WTC11 (cell line): ENCODE results near the gene TSC22D4. TPM values are rescaled to one million over a fixed set of nuclear protein-coding genes. Genes with fewer than 3 reads are reported as not detected.

Experiments used
- ATAC-seq: fragments of 200-7000 bp; cut with Tn5 transposase; 2 replicates; pipeline ENCODE4 v1.10.0; 2021; ENCODE audit warnings: mild to moderate bottlenecking, moderate library complexity
- CTCF ChIA-PET: fragments of 300-600 bp; sonication (Branson Sonifier 250); formaldehyde crosslinking; loops from one replicate; lab custom pipeline; 2021; ENCODE audit warnings: antibody characterized with exemption; lab: Charles Lee
- POLR2A ChIA-PET: fragments of 350-600 bp; sonication (Branson Sonifier 250); formaldehyde crosslinking; loops from one replicate; lab custom pipeline; 2021; ENCODE audit warnings: antibody characterized with exemption; lab: Charles Lee
- DNase-seq: peaks from one replicate; pipeline ENCODE4 v3.0.0; 2021; ENCODE audit warnings: low spot score
- H3K27ac Mint-ChIP-seq: 2 replicates; pipeline ENCODE4 v1.8.0; 2021; ENCODE audit warnings: mixed read lengths
- H3K27me3 Mint-ChIP-seq: 2 replicates; pipeline ENCODE4 v1.8.0; 2021; ENCODE audit warnings: low read depth, mild to moderate bottlenecking, moderate library complexity, mixed read lengths
- H3K36me3 Mint-ChIP-seq: 2 replicates; pipeline ENCODE4 v1.8.0; 2021; ENCODE audit warnings: mixed read lengths
- H3K4me1 Mint-ChIP-seq: 2 replicates; pipeline ENCODE4 v1.8.0; 2022; ENCODE audit warnings: mixed read lengths
- H3K4me3 Mint-ChIP-seq: 2 replicates; pipeline ENCODE4 v1.8.0; 2021; ENCODE audit warnings: mild to moderate bottlenecking, moderate library complexity, mixed read lengths
- H3K9me3 Mint-ChIP-seq: 2 replicates; pipeline ENCODE4 v1.8.0; 2021; ENCODE audit warnings: mixed read lengths
- CREB1 ChIP-seq: sonication (generic); formaldehyde crosslinking; IDR thresholded peaks from 2 replicates; pipeline ENCODE4 v1.8.0; 2023; ENCODE audit warnings: mild to moderate bottlenecking, missing genetic modification reagents
- ELF4 ChIP-seq: sonication (generic); formaldehyde crosslinking; IDR thresholded peaks from 2 replicates; pipeline ENCODE4 v1.8.1; 2022; ENCODE audit warnings: low read depth, mild to moderate bottlenecking, moderate library complexity, missing genetic modification reagents
- ESRRA ChIP-seq: sonication (generic); formaldehyde crosslinking; IDR thresholded peaks from 2 replicates; pipeline ENCODE4 v1.8.1; 2022; ENCODE audit warnings: mild to moderate bottlenecking, missing genetic modification reagents, borderline replicate concordance
- FOXJ3 ChIP-seq: sonication (generic); formaldehyde crosslinking; IDR thresholded peaks from 2 replicates; pipeline ENCODE4 v1.9.0; 2021; ENCODE audit warnings: missing genetic modification reagents, mild to moderate bottlenecking, borderline replicate concordance
- GRHL2 ChIP-seq: fragments of 250-450 bp; sonication (Bioruptor Pico); IDR thresholded peaks from 2 replicates; pipeline ENCODE4 v1.8.0; 2022; ENCODE audit warnings: mild to moderate bottlenecking, moderate library complexity; ENCODE audit not compliant: insufficient replicate concordance, severe bottlenecking
- GTF2I ChIP-seq: fragments of 250-450 bp; sonication (Bioruptor Pico); conservative IDR thresholded peaks from 2 replicates; pipeline ENCODE4 v1.4.0; 2021; ENCODE audit warnings: mild to moderate bottlenecking
- IRF2 ChIP-seq: sonication (generic); formaldehyde crosslinking; IDR thresholded peaks from 2 replicates; pipeline ENCODE4 v1.8.0; 2022; ENCODE audit warnings: low read depth, missing genetic modification reagents, borderline replicate concordance
- NFATC4 ChIP-seq: fragments of 250-450 bp; sonication (Bioruptor Pico); IDR thresholded peaks from 2 replicates; pipeline ENCODE4 v1.9.0; 2021; ENCODE audit warnings: mild to moderate bottlenecking
- NR3C1 ChIP-seq: sonication (generic); formaldehyde crosslinking; conservative IDR thresholded peaks from 2 replicates; pipeline ENCODE4 v1.8.1; 2023; ENCODE audit warnings: low read depth, mild to moderate bottlenecking, missing genetic modification reagents
- TCF7 ChIP-seq: sonication (generic); formaldehyde crosslinking; IDR thresholded peaks from 2 replicates; pipeline ENCODE4 v1.8.0; 2022; ENCODE audit warnings: mild to moderate bottlenecking, low read depth, missing genetic modification reagents, moderate library complexity
- TP53 ChIP-seq: sonication (generic); formaldehyde crosslinking; IDR thresholded peaks from 2 replicates; pipeline ENCODE4 v1.8.1; 2023; ENCODE audit warnings: mild to moderate bottlenecking, missing genetic modification reagents
- ZNF121 ChIP-seq: sonication (generic); formaldehyde crosslinking; IDR thresholded peaks from 2 replicates; pipeline ENCODE4 v1.8.0; 2023; ENCODE audit warnings: missing genetic modification reagents
- ZNF232 ChIP-seq: sonication (generic); formaldehyde crosslinking; IDR thresholded peaks from 2 replicates; pipeline ENCODE4 v1.8.0; 2022; ENCODE audit warnings: mild to moderate bottlenecking, missing genetic modification reagents
- total RNA-seq: library from RNA; stranded (reverse); gene quantifications from 3 replicates; pipeline ENCODE4 v1.2.3, GENCODE V29; 2021
- TF ChIP-seq, protein P1 (sequence below): sonication (generic); formaldehyde crosslinking; IDR thresholded peaks from 2 replicates; pipeline ENCODE4 v1.8.0; 2022; ENCODE audit warnings: mild to moderate bottlenecking, missing genetic modification reagents
- TF ChIP-seq, protein P2 (sequence below): sonication (generic); formaldehyde crosslinking; IDR thresholded peaks from 2 replicates; pipeline ENCODE4 v1.8.1; 2023; ENCODE audit warnings: mild to moderate bottlenecking, missing genetic modification reagents
- TF ChIP-seq, protein P3 (sequence below): fragments of 250-450 bp; sonication (Bioruptor Pico); conservative IDR thresholded peaks from 2 replicates; pipeline ENCODE4 v1.9.0; 2021; ENCODE audit warnings: mild to moderate bottlenecking
- TF ChIP-seq, protein P4 (sequence below): sonication (generic); formaldehyde crosslinking; IDR thresholded peaks from 2 replicates; pipeline ENCODE4 v1.8.1; 2022; ENCODE audit warnings: low read depth, mild to moderate bottlenecking, moderate library complexity, missing genetic modification reagents, borderline replicate concordance
- TF ChIP-seq, protein P5 (sequence below): sonication (generic); formaldehyde crosslinking; IDR thresholded peaks from 2 replicates; pipeline ENCODE4 v1.8.1; 2023; ENCODE audit warnings: mild to moderate bottlenecking, missing genetic modification reagents, moderate library complexity
- TF ChIP-seq, protein P6 (sequence below): sonication (generic); formaldehyde crosslinking; IDR thresholded peaks from 2 replicates; pipeline ENCODE4 v1.8.1; 2023; ENCODE audit warnings: mild to moderate bottlenecking, missing genetic modification reagents, moderate library complexity
- TF ChIP-seq, protein P7 (sequence below): fragments of 250-450 bp; sonication (Bioruptor Pico); IDR thresholded peaks from 2 replicates; pipeline ENCODE4 v1.8.0; 2021; ENCODE audit warnings: mild to moderate bottlenecking
- TF ChIP-seq, protein P8 (sequence below): fragments of 250-450 bp; sonication (Bioruptor Pico); IDR thresholded peaks from 2 replicates; pipeline ENCODE4 v1.9.0; 2021; ENCODE audit warnings: mild to moderate bottlenecking

Gene TSC22D4
- total RNA-seq, 1 experiment from 2014 or later, result 34.5 TPM

DNA sequence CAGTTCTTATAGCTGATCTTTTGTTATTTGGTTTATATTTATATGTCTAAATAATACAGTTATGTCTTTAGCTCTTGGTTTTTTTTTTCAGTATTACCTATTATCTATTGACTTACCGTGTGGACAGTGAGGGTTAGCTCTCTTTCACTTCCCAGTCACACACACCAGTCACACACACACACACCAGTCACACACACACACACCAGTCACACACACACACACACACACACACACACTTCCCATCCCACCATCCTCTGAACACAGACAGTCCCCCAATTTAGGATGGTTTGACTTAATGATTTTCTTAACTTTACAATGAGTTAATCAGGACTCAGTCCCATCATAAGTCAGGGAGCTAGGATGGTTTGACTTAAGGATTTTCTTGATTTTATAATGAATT is 41.1 kb upstream of the TSC22D4 start (continued):
- TF ChIP-seq TP53, result no peak
- TF ChIP-seq, protein P1, sequence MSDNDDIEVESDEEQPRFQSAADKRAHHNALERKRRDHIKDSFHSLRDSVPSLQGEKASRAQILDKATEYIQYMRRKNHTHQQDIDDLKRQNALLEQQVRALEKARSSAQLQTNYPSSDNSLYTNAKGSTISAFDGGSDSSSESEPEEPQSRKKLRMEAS (CRISPR knock-in tag), result no peak
- TF ChIP-seq FOXJ3 (CRISPR knock-in tag), result no peak
- no peak for TF ChIP-seq ZNF232 (CRISPR knock-in tag)
- TF ChIP-seq, protein P2, sequence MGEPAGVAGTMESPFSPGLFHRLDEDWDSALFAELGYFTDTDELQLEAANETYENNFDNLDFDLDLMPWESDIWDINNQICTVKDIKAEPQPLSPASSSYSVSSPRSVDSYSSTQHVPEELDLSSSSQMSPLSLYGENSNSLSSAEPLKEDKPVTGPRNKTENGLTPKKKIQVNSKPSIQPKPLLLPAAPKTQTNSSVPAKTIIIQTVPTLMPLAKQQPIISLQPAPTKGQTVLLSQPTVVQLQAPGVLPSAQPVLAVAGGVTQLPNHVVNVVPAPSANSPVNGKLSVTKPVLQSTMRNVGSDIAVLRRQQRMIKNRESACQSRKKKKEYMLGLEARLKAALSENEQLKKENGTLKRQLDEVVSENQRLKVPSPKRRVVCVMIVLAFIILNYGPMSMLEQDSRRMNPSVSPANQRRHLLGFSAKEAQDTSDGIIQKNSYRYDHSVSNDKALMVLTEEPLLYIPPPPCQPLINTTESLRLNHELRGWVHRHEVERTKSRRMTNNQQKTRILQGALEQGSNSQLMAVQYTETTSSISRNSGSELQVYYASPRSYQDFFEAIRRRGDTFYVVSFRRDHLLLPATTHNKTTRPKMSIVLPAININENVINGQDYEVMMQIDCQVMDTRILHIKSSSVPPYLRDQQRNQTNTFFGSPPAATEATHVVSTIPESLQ (CRISPR knock-in tag), result no peak

DNA sequence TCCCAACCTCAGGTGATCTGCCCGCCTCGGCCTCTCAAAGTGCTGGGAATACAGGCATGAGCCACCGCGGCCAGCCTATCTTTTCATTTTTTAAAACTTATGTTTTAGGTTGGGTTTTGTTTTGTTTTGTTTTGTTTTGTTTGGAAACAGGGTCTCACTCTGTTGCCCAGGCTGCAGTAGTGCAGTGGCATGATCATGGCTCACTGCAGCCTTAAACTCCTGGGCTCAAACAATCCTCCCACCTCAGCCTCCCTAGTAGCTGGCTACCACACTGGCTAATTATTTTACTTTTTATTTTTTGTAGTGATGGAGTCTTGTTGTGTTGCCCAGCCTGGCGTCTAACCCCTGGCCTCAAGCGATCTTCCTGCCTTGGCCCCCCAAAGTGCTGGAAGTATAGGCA is 40.6 kb upstream of the TSC22D4 start:
- Mint-ChIP-seq H3K36me3 (no peaks in the 10 kb centered on the region), H3K4me1 (0 out of 2 replicates have a peak, but pooled peaks cover 2% of the 10 kb centered on the region), H3K27me3 (no peaks in the 10 kb centered on the region; the same call in 1 of the 2 replicates)
- DNase-seq, result no peak
- POLR2A ChIA-PET, result no interaction called here
- TF ChIP-seq ZNF121, result 0 out of 2 replicates have a peak, but pooled peaks have one; percentile 34
- no peak for TF ChIP-seq GRHL2 (CRISPR knock-in tag)
- TF ChIP-seq, all 79 proteins: peak for 1
- Mint-ChIP-seq H3K27ac (no peak overlapping the region), H3K4me3 (no peak overlapping the region), H3K9me3 (no peaks in the 10 kb centered on the region)
- CTCF ChIA-PET, result no interaction called here
- ATAC-seq, result no peak

DNA sequence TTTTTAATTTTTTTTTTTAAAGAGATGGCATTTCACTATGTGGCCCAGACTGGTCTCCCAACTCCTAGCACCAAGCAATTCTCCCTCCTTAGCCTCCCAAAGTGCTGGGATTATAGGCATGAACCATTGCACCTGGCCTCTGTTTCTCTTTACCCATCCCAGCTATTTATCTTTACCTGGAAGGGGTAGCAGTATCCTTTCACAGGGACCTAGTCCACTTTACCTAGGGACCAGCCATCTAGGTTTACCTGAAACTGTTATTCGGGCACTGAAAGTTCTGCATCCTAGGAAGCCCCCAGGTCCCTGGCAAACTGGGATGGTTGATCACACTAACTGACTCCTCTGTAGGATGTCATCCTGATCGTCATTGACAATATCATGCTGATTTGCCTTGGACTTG is 38.3 kb upstream of the TSC22D4 start:
- ChIA-PET POLR2A (interaction anchor here (0.5 kb wide), 1 partner anchor 1375 kb away, joined by 4 read pairs; no protein-coding TSS in a partner anchor), CTCF (no interaction called here)
- no peaks in the 10 kb centered on the region for H3K9me3 Mint-ChIP-seq
- no peaks in the 10 kb centered on the region for H3K36me3 Mint-ChIP-seq
- DNase-seq (no peak), ATAC-seq (no peak)
- H3K27ac Mint-ChIP-seq, result no peak overlapping the region
- no peak overlapping the region for H3K4me3 Mint-ChIP-seq
- H3K27me3 Mint-ChIP-seq, result no peaks in the 10 kb centered on the region; the same call in 1 of the 2 replicates
- H3K4me1 Mint-ChIP-seq, result 0 out of 2 replicates have a peak, but pooled peaks cover 2% of the 10 kb centered on the region
- TF ChIP-seq, protein P2 (CRISPR knock-in tag), result no peak
- TF ChIP-seq FOXJ3 (CRISPR knock-in tag) (no peak), ZNF121 (no peak), TCF7 (CRISPR knock-in tag) (no peak), ESRRA (no peak), NR3C1 (CRISPR knock-in tag) (no peak), IRF2 (CRISPR knock-in tag) (no peak), CREB1 (CRISPR knock-in tag) (no peak), NFATC4 (CRISPR knock-in tag) (no peak), ELF4 (CRISPR knock-in tag) (no peak), GTF2I (CRISPR knock-in tag) (no peak)
- TF ChIP-seq, protein P3, sequence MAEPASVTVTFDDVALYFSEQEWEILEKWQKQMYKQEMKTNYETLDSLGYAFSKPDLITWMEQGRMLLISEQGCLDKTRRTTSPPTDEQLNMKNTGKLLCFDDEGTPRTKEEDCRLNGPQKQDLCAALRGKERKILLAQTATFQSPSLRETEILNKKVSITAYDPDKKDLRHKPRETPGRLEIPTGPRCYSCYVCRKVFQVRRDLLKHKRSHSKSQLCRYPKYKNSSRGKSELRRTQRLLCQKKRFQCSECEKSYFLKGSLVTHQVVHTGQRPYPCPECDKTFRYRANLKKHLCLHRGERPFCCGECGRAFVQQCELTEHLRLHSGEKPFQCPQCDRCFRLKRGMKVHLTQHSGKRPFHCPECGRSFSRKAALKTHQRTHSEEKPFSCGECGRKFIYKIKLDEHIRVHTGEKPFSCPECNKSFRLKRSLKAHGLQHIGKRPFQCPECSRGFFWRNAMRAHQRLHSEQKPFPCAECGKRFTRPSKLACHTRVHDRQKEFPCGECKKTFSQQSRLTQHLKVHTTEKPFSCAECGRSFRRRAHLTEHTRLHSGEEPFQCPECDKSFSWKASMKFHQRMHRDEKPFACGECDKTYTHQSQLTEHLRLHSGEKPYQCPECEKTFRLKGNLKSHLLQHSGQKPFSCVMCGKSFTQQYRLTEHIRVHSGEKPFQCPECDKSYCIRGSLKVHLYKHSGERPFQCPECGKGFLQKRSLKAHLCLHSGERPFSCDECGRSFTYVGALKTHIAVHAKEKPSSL (CRISPR knock-in tag), result no peak
- TF ChIP-seq, protein P4, sequence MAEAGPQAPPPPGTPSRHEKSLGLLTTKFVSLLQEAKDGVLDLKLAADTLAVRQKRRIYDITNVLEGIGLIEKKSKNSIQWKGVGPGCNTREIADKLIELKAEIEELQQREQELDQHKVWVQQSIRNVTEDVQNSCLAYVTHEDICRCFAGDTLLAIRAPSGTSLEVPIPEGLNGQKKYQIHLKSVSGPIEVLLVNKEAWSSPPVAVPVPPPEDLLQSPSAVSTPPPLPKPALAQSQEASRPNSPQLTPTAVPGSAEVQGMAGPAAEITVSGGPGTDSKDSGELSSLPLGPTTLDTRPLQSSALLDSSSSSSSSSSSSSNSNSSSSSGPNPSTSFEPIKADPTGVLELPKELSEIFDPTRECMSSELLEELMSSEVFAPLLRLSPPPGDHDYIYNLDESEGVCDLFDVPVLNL (CRISPR knock-in tag), result no peak
- TF ChIP-seq, protein P5, sequence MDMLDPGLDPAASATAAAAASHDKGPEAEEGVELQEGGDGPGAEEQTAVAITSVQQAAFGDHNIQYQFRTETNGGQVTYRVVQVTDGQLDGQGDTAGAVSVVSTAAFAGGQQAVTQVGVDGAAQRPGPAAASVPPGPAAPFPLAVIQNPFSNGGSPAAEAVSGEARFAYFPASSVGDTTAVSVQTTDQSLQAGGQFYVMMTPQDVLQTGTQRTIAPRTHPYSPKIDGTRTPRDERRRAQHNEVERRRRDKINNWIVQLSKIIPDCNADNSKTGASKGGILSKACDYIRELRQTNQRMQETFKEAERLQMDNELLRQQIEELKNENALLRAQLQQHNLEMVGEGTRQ (CRISPR knock-in tag), result no peak
- TF ChIP-seq, protein P6, sequence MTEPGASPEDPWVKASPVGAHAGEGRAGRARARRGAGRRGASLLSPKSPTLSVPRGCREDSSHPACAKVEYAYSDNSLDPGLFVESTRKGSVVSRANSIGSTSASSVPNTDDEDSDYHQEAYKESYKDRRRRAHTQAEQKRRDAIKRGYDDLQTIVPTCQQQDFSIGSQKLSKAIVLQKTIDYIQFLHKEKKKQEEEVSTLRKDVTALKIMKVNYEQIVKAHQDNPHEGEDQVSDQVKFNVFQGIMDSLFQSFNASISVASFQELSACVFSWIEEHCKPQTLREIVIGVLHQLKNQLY (CRISPR knock-in tag), result no peak
- TF ChIP-seq, protein P1 (CRISPR knock-in tag), result no peak
- TF ChIP-seq, protein P7, sequence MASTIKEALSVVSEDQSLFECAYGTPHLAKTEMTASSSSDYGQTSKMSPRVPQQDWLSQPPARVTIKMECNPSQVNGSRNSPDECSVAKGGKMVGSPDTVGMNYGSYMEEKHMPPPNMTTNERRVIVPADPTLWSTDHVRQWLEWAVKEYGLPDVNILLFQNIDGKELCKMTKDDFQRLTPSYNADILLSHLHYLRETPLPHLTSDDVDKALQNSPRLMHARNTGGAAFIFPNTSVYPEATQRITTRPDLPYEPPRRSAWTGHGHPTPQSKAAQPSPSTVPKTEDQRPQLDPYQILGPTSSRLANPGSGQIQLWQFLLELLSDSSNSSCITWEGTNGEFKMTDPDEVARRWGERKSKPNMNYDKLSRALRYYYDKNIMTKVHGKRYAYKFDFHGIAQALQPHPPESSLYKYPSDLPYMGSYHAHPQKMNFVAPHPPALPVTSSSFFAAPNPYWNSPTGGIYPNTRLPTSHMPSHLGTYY (CRISPR knock-in tag), result no peak
- TF ChIP-seq, protein P8, sequence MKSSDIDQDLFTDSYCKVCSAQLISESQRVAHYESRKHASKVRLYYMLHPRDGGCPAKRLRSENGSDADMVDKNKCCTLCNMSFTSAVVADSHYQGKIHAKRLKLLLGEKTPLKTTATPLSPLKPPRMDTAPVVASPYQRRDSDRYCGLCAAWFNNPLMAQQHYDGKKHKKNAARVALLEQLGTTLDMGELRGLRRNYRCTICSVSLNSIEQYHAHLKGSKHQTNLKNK (CRISPR knock-in tag), result no peak
